ENCODE measurements around the gene ITGB7. TPM values are rescaled to one million over a fixed set of nuclear protein-coding genes. Genes with fewer than 3 reads are reported as not detected.

Gene ITGB7
- total and polyA plus RNA-seq, 2 donors (not counting 3 experiments of a cell fraction or from before 2014, with no cell fraction given), result 0.17 TPM; not detected in 1

DNA sequence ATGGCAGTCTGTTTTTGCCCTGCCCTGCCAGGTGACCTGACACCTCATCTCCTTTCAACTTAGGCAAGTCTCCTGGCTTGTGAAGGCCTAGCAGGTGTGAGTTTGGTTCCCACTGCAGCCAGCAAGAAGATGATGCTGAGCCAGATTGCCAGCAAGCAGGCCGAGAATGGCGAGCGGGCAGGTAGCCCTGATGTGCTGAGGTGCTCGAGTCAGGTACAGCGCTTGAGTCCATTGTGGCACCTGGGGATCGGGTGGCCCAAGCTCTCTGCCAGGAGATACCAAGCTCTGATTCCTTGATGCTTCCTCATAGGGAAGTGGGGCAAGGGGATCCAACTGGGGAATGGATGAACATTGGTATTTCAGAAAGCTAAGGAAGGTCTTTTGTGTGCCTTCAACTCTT is 22.2 kb downstream of the ITGB7 start:
- DNase-seq (ENCODE audit: low read depth, low spot score) (no peak), FAIRE-seq (no peak)
- intact Hi-C loops (cut with micrococcal nuclease), result no loop called here
- no peaks in the 10 kb centered on the region for H4K20me1 ChIP-seq (replicated peaks; ENCODE audit: control insufficient read depth, extremely low read depth, insufficient read depth, low read length)
- H3K9ac ChIP-seq (replicated peaks; ENCODE audit: extremely low read depth, insufficient read depth, low read length), result no peak overlapping the region
- no peak overlapping the region for H3K4me3 ChIP-seq (replicated peaks in 1 of 3; ENCODE audit: insufficient read depth in 1 of 3, low read depth in 1 of 3, low read length in 3 of 3)
- H3K4me2 ChIP-seq (ENCODE audit: insufficient read depth, low read length), result no peak overlapping the region
- no peak overlapping the region for H2AFZ ChIP-seq (ENCODE audit: low read depth, low read length)
- H3K36me3 ChIP-seq (ENCODE audit: control insufficient read depth in 2 of 2, extremely low read depth in 1 of 2, insufficient read depth in 2 of 2, low read length in 2 of 2), result peaks cover 27 to 34% of the 10 kb centered on the region in 2 experiments
- H3K27ac ChIP-seq (ENCODE audit: insufficient read depth, low read depth, low read length), result no peak overlapping the region
- H3K79me2 ChIP-seq (ENCODE audit: control insufficient read depth, insufficient read depth, low read length), result peaks cover 20% of the 10 kb centered on the region
- dilution Hi-C loops (cut with MboI; ENCODE audit: extremely low pct_ligation_motif_present, low sequenced_read_pairs), result loop anchor here (10.0 kb wide), 1 partner anchor 50 kb away; no protein-coding TSS in a partner anchor
- ChIA-PET POLR2A (no interaction called here), CTCF (interaction anchor here (0.5 to 5.6 kb wide), 4 partner anchors 10 to 200 kb away, joined by 3 to 36 read pairs (median 3); no protein-coding TSS in a partner anchor)
- BruUV-seq (replicated peaks), result no TSS peak
- H3K9me1 ChIP-seq (replicated peaks; ENCODE audit: control insufficient read depth, extremely low read depth, insufficient read depth, low read length), result no peaks in the 10 kb centered on the region
- no peaks in the 10 kb centered on the region for H3K9me3 ChIP-seq (replicated peaks; ENCODE audit: control insufficient read depth, insufficient read depth, low read length)
- TF ChIP-seq POLR2A (IDR thresholded peaks at IDR 0.05; ENCODE audit: low read depth, low read length), result no peak
- TF ChIP-seq FOS (IDR thresholded peaks at IDR 0.05; ENCODE audit: borderline replicate concordance, insufficient read depth, low read length), result no peak
- no peak for TF ChIP-seq MYC (IDR thresholded peaks at IDR 0.05; ENCODE audit: low read depth, low read length)
- TF ChIP-seq EZH2 (IDR thresholded peaks at IDR 0.05; ENCODE audit: borderline replicate concordance, low read depth, low read length, severe bottlenecking), result no peak
- TF ChIP-seq GATA2 (IDR thresholded peaks at IDR 0.05; ENCODE audit: insufficient read depth, insufficient read length, low read depth, low read length), result no peak
- TF ChIP-seq POLR2AphosphoS5 (IDR thresholded peaks at IDR 0.05; ENCODE audit: insufficient read depth, low read depth, low read length), result no peak
- TF ChIP-seq, protein P1, sequence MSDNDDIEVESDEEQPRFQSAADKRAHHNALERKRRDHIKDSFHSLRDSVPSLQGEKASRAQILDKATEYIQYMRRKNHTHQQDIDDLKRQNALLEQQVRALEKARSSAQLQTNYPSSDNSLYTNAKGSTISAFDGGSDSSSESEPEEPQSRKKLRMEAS (IDR thresholded peaks at IDR 0.05; ENCODE audit: insufficient read depth, insufficient read length), result no peak
- no peak for TF ChIP-seq JUN (IDR thresholded peaks at IDR 0.05; ENCODE audit: borderline replicate concordance, insufficient read depth, insufficient read length, low read depth)
- TF ChIP-seq, protein P2, sequence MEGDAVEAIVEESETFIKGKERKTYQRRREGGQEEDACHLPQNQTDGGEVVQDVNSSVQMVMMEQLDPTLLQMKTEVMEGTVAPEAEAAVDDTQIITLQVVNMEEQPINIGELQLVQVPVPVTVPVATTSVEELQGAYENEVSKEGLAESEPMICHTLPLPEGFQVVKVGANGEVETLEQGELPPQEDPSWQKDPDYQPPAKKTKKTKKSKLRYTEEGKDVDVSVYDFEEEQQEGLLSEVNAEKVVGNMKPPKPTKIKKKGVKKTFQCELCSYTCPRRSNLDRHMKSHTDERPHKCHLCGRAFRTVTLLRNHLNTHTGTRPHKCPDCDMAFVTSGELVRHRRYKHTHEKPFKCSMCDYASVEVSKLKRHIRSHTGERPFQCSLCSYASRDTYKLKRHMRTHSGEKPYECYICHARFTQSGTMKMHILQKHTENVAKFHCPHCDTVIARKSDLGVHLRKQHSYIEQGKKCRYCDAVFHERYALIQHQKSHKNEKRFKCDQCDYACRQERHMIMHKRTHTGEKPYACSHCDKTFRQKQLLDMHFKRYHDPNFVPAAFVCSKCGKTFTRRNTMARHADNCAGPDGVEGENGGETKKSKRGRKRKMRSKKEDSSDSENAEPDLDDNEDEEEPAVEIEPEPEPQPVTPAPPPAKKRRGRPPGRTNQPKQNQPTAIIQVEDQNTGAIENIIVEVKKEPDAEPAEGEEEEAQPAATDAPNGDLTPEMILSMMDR (IDR thresholded peaks at IDR 0.05; ENCODE audit: extremely low read depth in 1 of 2, insufficient read depth in 1 of 2, low read depth in 1 of 2, low read length in 2 of 2), result no peak
- H3K27me3 ChIP-seq (ENCODE audit: control insufficient read depth in 2 of 2, insufficient read depth in 2 of 2, low read length in 2 of 2), result no peaks in the 10 kb centered on the region
- peaks cover 22% of the 10 kb centered on the region for H3K4me1 ChIP-seq (ENCODE audit: control insufficient read depth, extremely low read depth, insufficient read depth, low read length)

Data from endothelial cell of umbilical vein (primary cell).